Cerebellar cortex (tissue), 1 donor: ENCODE data around the gene ACAD8.

Experiments used
- DNase-seq: peaks from one replicate; pipeline ENCODE4 v3.0.0-alpha.2; 2015; ENCODE audit warnings: low spot score

The ACAD8 gene

GRCh38 chr11:134290646-134291045, 37.3 kb downstream of the ACAD8 start:
- DNase-seq = no peak

GRCh38 chr11:134291196-134291595, 37.8 kb downstream of the ACAD8 start:
- DNase-seq = no peak

- no peak for DNase-seq
These were observed 39.3 kb downstream of the ACAD8 start for GRCh38 chr11:134292661-134293060.

- no peak for DNase-seq
These were observed 40.0 kb downstream of the ACAD8 start for GRCh38 chr11:134293119-134294113.

- no peak for DNase-seq
These were observed 41.3 kb downstream of the ACAD8 start for GRCh38 chr11:134294664-134295063.

GRCh38 chr11:134312223-134312622, 58.9 kb downstream of the ACAD8 start:
- no peak for DNase-seq

GRCh38 chr11:134312807-134313206, 59.4 kb downstream of the ACAD8 start:
- no peak for DNase-seq

- DNase-seq = no peak
These were observed 60.0 kb downstream of the ACAD8 start for GRCh38 chr11:134313379-134313778.

- no peak for DNase-seq
These were observed 60.6 kb downstream of the ACAD8 start for GRCh38 chr11:134313821-134314607.
